Neural progenitor cell (in vitro differentiated cells): ENCODE measurements around the gene PDZD4. TPM values are rescaled to one million over a fixed set of nuclear protein-coding genes. Genes with fewer than 3 reads are reported as not detected.

Experiments used
- DNase-seq: peaks from one replicate; pipeline ENCODE4 v3.0.0-alpha.2; 2016; ENCODE audit warnings: low spot score
- H2AFZ ChIP-seq: fragments of 200-600 bp; sonication (generic); replicated peaks from 2 replicates; pipeline ENCODE4 v1.6.1; 2016; ENCODE audit warnings: antibody characterized with exemption
- H3F3A ChIP-seq: fragments of 200-600 bp; sonication (generic); 2 replicates; pipeline ENCODE4 v1.6.1; 2016; ENCODE audit warnings: antibody characterized with exemption, low read depth
- H3K27ac ChIP-seq: fragments of 200-600 bp; sonication (generic); 2 replicates; pipeline ENCODE4 v1.5.1; 2016; ENCODE audit warnings: mild to moderate bottlenecking
- H3K27me3 ChIP-seq: fragments of 200-600 bp; sonication (generic); 2 replicates; pipeline ENCODE4 v1.6.1; 2016; ENCODE audit warnings: mild to moderate bottlenecking, moderate library complexity
- H3K36me3 ChIP-seq: fragments of 200-600 bp; sonication (generic); 2 replicates; pipeline ENCODE4 v1.5.1; 2016
- H3K4me1 ChIP-seq: fragments of 200-600 bp; sonication (generic); 2 replicates; pipeline ENCODE4 v1.6.1; 2016; ENCODE audit warnings: mixed run types
- H3K4me2 ChIP-seq: fragments of 200-600 bp; sonication (generic); 2 replicates; pipeline ENCODE4 v1.6.1; 2016
- H3K4me3 ChIP-seq: fragments of 200-600 bp; sonication (generic); 2 replicates; pipeline ENCODE4 v1.5.1; 2016
- H3K79me2 ChIP-seq: fragments of 200-600 bp; sonication (generic); 2 replicates; pipeline ENCODE4 v1.6.1; 2016; ENCODE audit warnings: low read depth
- H3K9ac ChIP-seq: fragments of 200-600 bp; sonication (generic); 2 replicates; pipeline ENCODE4 v1.6.1; 2016
- H3K9me3 ChIP-seq: fragments of 200-600 bp; sonication (generic); 2 replicates; pipeline ENCODE4 v1.5.1; 2016; ENCODE audit warnings: low read depth
- H4K20me1 ChIP-seq: fragments of 200-600 bp; sonication (generic); 2 replicates; pipeline ENCODE4 v1.6.1; 2016; ENCODE audit warnings: low read depth
- H3K27ac Mint-ChIP-seq: 3 replicates; pipeline ENCODE4 v1.8.0; 2021; ENCODE audit warnings: mixed read lengths
- H3K27me3 Mint-ChIP-seq: 2 replicates; pipeline ENCODE4 v1.8.0; 2022; ENCODE audit warnings: low read depth, mild to moderate bottlenecking, inconsistent platforms, moderate library complexity, mixed read lengths; ENCODE audit not compliant: insufficient read depth
- H3K36me3 Mint-ChIP-seq: 3 replicates; pipeline ENCODE4 v1.8.0; 2021; ENCODE audit warnings: mixed read lengths
- H3K4me1 Mint-ChIP-seq: 3 replicates; pipeline ENCODE4 v1.8.0; 2021; ENCODE audit warnings: mixed read lengths
- H3K4me3 Mint-ChIP-seq: 3 replicates; pipeline ENCODE4 v1.8.0; 2021; ENCODE audit warnings: mild to moderate bottlenecking, moderate library complexity, mixed read lengths
- H3K9me3 Mint-ChIP-seq: 3 replicates; pipeline ENCODE4 v1.8.0; 2020; ENCODE audit warnings: mixed read lengths
- CTCF ChIP-seq: fragments of 200-600 bp; sonication (generic); IDR thresholded peaks from 2 replicates; pipeline ENCODE4 v1.5.1; 2017; ENCODE audit warnings: antibody characterized with exemption, mild to moderate bottlenecking
- EZH2 ChIP-seq: fragments of 200-600 bp; sonication (generic); IDR thresholded peaks from 2 replicates; pipeline ENCODE4 v1.6.1; 2017; ENCODE audit warnings: antibody characterized with exemption, mild to moderate bottlenecking, moderate library complexity
- EZH2phosphoT487 ChIP-seq: fragments of 200-600 bp; sonication (generic); IDR thresholded peaks from 2 replicates; pipeline ENCODE4 v1.6.1; 2017; ENCODE audit warnings: antibody characterized with exemption
- total RNA-seq: library from RNA; depleted of rRNA; stranded (reverse); fragments of >200 nt; gene quantifications from 2 replicates; pipeline ENCODE4 v1.2.3, GENCODE V29; 2015; ENCODE audit warnings: low replicate concordance

Gene PDZD4
- total RNA-seq, 1 donor from 2014 or later: 1.9 TPM

DNA sequence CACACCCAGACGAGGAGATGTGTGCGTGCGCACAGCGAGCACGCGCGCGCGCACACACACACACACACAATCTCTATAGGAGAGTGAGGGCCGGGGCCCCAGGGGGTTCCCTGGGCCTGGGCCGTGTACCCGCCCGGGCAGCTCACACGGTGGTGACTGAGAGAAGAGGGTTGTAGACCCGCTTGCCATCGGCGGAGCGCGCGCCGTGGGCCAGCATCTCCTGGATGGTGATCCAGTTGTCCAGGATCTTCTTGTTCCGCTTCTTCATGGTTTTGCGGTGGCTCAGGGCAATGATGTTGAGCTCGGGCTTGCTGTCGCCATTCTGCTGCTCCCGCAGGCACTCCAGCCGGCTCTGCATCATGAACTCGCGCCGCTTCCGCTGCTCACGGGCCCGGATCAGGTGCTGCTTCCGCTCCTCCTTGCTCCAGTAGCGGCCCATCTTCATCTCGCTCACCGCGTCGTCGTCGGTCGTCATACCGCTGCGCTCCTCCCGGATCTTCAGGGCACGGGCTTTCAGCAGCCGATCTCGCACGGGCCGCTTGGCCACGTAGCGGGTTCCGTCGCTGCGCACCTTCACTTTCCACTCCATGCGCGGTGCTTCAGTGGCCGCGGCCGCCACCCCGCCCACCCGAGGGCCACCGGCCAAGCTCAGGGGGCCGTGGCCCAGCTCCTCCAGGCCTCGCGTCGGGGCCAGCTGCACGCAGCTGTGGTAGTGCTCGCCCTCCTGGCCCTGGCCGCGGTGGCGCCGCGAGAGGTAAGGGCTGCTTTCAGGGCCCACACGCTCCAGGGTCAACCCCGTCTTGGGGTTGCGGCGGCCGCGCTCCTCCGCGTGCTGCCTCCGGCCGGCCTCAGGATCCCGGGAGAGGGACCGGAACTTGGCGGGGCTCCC is 26.9 kb downstream of the PDZD4 start:
- DNase-seq: no peak
- Histone ChIP-seq H4K20me1 (no peaks in the 10 kb centered on the region), H3K27me3 (no peaks in the 10 kb centered on the region), H3K4me1 (no peaks in the 10 kb centered on the region), H3K9me3 (no peaks in the 10 kb centered on the region), H3K9ac (no peak overlapping the region), H2AFZ (no peak overlapping the region), H3K4me2 (no peak overlapping the region), H3K27ac (no peak overlapping the region), H3K36me3 (no peaks in the 10 kb centered on the region), H3F3A (no peaks in the 10 kb centered on the region), H3K4me3 (no peak overlapping the region), H3K79me2 (no peaks in the 10 kb centered on the region)
- Mint-ChIP-seq H3K4me3 (no peak overlapping the region), H3K36me3 (peaks cover 5% of the 10 kb centered on the region), H3K4me1 (no peaks in the 10 kb centered on the region), H3K9me3 (peaks cover 14% of the 10 kb centered on the region), H3K27ac (no peak overlapping the region), H3K27me3 (peaks cover 4% of the 10 kb centered on the region)
- TF ChIP-seq CTCF (no peak), EZH2 (no peak), EZH2phosphoT487 (no peak)

DNA sequence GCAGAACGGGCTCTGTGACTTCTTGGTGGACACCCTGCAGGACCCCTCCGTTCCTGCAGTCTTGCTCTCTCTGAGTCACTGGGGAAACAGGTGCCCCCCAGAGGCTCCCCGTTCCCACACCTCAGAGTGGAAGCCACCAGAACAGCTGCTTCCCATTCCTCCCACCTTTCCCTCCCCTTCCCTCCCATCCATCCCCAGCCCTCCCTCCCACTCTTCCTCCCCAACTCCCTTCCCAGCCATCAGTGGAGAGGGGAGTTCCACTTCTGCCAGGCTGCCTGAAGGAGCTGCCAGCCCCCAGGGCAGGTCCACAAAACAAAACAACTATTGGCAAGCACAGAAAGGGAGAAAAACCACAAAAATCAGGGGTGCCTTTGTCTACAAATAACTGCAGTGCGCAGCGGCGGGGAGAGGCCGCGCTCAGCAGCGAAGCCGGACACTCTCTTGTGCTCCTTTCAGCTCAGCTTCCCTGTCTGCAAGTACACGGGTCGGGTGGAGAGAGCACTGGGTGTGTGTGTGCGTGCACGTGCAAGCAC is 27.8 kb downstream of the PDZD4 start:
- no peak overlapping the region for H3K4me3 ChIP-seq
- H3K4me3 Mint-ChIP-seq: no peak overlapping the region
- H3K4me2 ChIP-seq: no peak overlapping the region
- H3K36me3 ChIP-seq: no peaks in the 10 kb centered on the region
- H3K27me3 ChIP-seq: no peaks in the 10 kb centered on the region
- H3K9me3 ChIP-seq: no peaks in the 10 kb centered on the region
- H3K9ac ChIP-seq: no peak overlapping the region
- H3K27me3 Mint-ChIP-seq: peaks cover 2% of the 10 kb centered on the region
- H3K9me3 Mint-ChIP-seq: peaks cover 18% of the 10 kb centered on the region
- peaks cover 4% of the 10 kb centered on the region for H3K36me3 Mint-ChIP-seq
- no peaks in the 10 kb centered on the region for H3K4me1 ChIP-seq
- H4K20me1 ChIP-seq: no peaks in the 10 kb centered on the region
- peak overlapping the region; percentile 81 for H3K27ac Mint-ChIP-seq
- H2AFZ ChIP-seq: no peak overlapping the region
- H3K27ac ChIP-seq: no peak overlapping the region
- no peaks in the 10 kb centered on the region for H3K79me2 ChIP-seq
- H3K4me1 Mint-ChIP-seq: no peaks in the 10 kb centered on the region
- TF ChIP-seq EZH2phosphoT487 (no peak), EZH2 (no peak), CTCF (no peak)
- no peak for DNase-seq
- H3F3A ChIP-seq: no peaks in the 10 kb centered on the region

- Mint-ChIP-seq H3K27me3 (peaks cover 2% of the 10 kb centered on the region), H3K4me1 (no peaks in the 10 kb centered on the region), H3K4me3 (no peak overlapping the region), H3K9me3 (peaks cover 18% of the 10 kb centered on the region), H3K36me3 (peaks cover 4% of the 10 kb centered on the region), H3K27ac (no peak overlapping the region)
- Histone ChIP-seq H3K4me2 (no peak overlapping the region), H3K79me2 (no peaks in the 10 kb centered on the region), H3K36me3 (no peaks in the 10 kb centered on the region), H3F3A (no peaks in the 10 kb centered on the region), H3K4me1 (no peaks in the 10 kb centered on the region), H3K27me3 (no peaks in the 10 kb centered on the region), H3K27ac (no peak overlapping the region), H3K9me3 (no peaks in the 10 kb centered on the region), H2AFZ (no peak overlapping the region), H3K9ac (no peak overlapping the region), H4K20me1 (no peaks in the 10 kb centered on the region), H3K4me3 (no peak overlapping the region)
- DNase-seq: no peak
- TF ChIP-seq EZH2 (no peak), CTCF (no peak), EZH2phosphoT487 (no peak)
Measured at GRCh38 chrX:153801669-153802068, 28.7 kb downstream of the PDZD4 start.
